IMR-90 (cell line): ENCODE measurements around the gene TTBK2.

Experiments used
- BHLHE40 ChIP-seq: fragments of 150-350 bp; IDR thresholded peaks from 2 replicates; pipeline ENCODE4 v1.6.1; 2016; ENCODE audit warnings: mild to moderate bottlenecking, low read depth, low read length
- CTCF ChIP-seq: conservative IDR thresholded peaks from 2 replicates; pipeline ENCODE4 v1.5.1; 2012; ENCODE audit warnings: mild to moderate bottlenecking, low read depth, low read length, improper control_type of control experiment
- MXI1 ChIP-seq: IDR thresholded peaks from 2 replicates; pipeline ENCODE4 v1.6.1; 2012; ENCODE audit warnings: low read depth, mild to moderate bottlenecking, low read length, moderate library complexity, borderline replicate concordance
- POLR2A ChIP-seq: IDR thresholded peaks from 2 replicates; pipeline ENCODE4 v1.6.1; 2012; ENCODE audit warnings: mild to moderate bottlenecking, low read depth, low read length

- TF ChIP-seq CTCF (no peak), MXI1 (no peak), BHLHE40 (no peak), POLR2A (no peak)
These were observed 109.1 kb downstream of the TTBK2 start for GRCh38 chr15:42811433-42811832.
